CD4-positive, alpha-beta T cell (primary cell): Measurements from ENCODE around the gene TCF7L2. TPM values are rescaled to one million over a fixed set of nuclear protein-coding genes. Genes with fewer than 3 reads are reported as not detected.
A peak's percentile ranks its signal among the peaks of the same experiment; 100 is the strongest.

Source experiments
- ATAC-seq: fragments of 200-7000 bp; cut with Tn5 transposase; one replicate; pipeline ENCODE4 v1.10.0; 2022; ENCODE audit warnings: mild to moderate bottlenecking; ENCODE audit not compliant: poor library complexity
- CTCF ChIA-PET: fragments of 350-600 bp; sonication (Branson Sonifier 250); formaldehyde crosslinking; loops from one replicate; lab custom pipeline; 2021; ENCODE audit warnings: antibody characterized with exemption, inconsistent platforms; lab: Charles Lee
- POLR2A ChIA-PET: fragments of 350-600 bp; sonication (Branson Sonifier 250); formaldehyde crosslinking; loops from one replicate; lab custom pipeline; 2021; ENCODE audit warnings: antibody characterized with exemption, inconsistent platforms; lab: Charles Lee
- DNase-seq, 14 experiments: peaks; one replicate each; pipeline ENCODE4 v3.0.0-alpha.2; 2013 to 2020; ENCODE audit warnings: mixed read lengths in 2 of 14
- H3K27ac ChIP-seq, 2 donors: one replicate each; pipeline versions ENCODE4 v1.5.1 to v1.7.0; 2013; ENCODE audit warnings: low read length in 2 of 2, low read depth in 1 of 2, mild to moderate bottlenecking in 1 of 2
- H3K27me3 ChIP-seq, 2 experiments: 1 replicate in 1 of 2; 2 replicates in 1 of 2; pipeline versions ENCODE4 v1.6.1 to v1.7.0; 2013; ENCODE audit warnings: low read length in 2 of 2, control low read depth in 1 of 2, mild to moderate bottlenecking in 1 of 2, moderate library complexity in 1 of 2; ENCODE audit not compliant: insufficient read depth in 2 of 2, control insufficient read depth in 1 of 2
- H3K36me3 ChIP-seq: one replicate; pipeline ENCODE4 v1.6.1; 2013; ENCODE audit warnings: low read length, control low read depth; ENCODE audit not compliant: insufficient read depth
- H3K4me1 ChIP-seq: one replicate; pipeline ENCODE4 v1.6.1; 2013; ENCODE audit warnings: low read length, control low read depth; ENCODE audit not compliant: insufficient read depth
- H3K4me3 ChIP-seq: one replicate; pipeline ENCODE4 v1.5.1; 2013; ENCODE audit warnings: mild to moderate bottlenecking, low read length, moderate library complexity
- H3K9me3 ChIP-seq, 2 experiments: 1 replicate in 1 of 2; 2 replicates in 1 of 2; pipeline versions ENCODE4 v1.6.1 to v1.7.0; 2013; ENCODE audit warnings: low read length in 2 of 2, mild to moderate bottlenecking in 2 of 2, control low read depth in 1 of 2, moderate library complexity in 1 of 2; ENCODE audit not compliant: control insufficient read depth in 1 of 2, insufficient read depth in 1 of 2
- H3K27ac Mint-ChIP-seq: one replicate; pipeline ENCODE4 v1.8.0; 2020; ENCODE audit warnings: mixed read lengths
- H3K27me3 Mint-ChIP-seq: one replicate; pipeline ENCODE4 v1.8.0; 2021; ENCODE audit warnings: mixed read lengths
- H3K36me3 Mint-ChIP-seq: one replicate; pipeline ENCODE4 v1.8.0; 2021; ENCODE audit warnings: low read depth, mixed read lengths
- H3K4me1 Mint-ChIP-seq: one replicate; pipeline ENCODE4 v1.8.0; 2021; ENCODE audit warnings: low read depth, mixed read lengths
- H3K4me3 Mint-ChIP-seq: one replicate; pipeline ENCODE4 v1.8.0; 2020; ENCODE audit warnings: mild to moderate bottlenecking, mixed read lengths
- H3K9me3 Mint-ChIP-seq: one replicate; pipeline ENCODE4 v1.8.0; 2020; ENCODE audit warnings: mixed read lengths
- CTCF ChIP-seq: fragments of 200-600 bp; IDR thresholded peaks from one replicate; pipeline ENCODE4 v1.8.0; 2022; ENCODE audit warnings: antibody characterized with exemption, mild to moderate bottlenecking
- intact Hi-C, 2 experiments: fragments of 100-400 bp; cut with DNase I in 1 of 2; cut with micrococcal nuclease in 1 of 2; formaldehyde crosslinking; loops; one replicate each; pipeline versions ENCODE4 v1.15.1 to v1.9.0; 2023 to 2025; cut with DNase I, micrococcal nuclease
- total RNA-seq, 174 experiments: library from RNA in 2 of 174; stranded (reverse) in 2 of 174; gene quantifications; one replicate each; pipeline ENCODE4 v1.2.3 and lab custom pipeline; 2021 to 2026

The TCF7L2 gene
- total RNA-seq, 2 experiments from 2014 or later: 4.2 to 4.4 TPM

- H3K27me3 ChIP-seq: no peaks in the 10 kb centered on the region
- H3K4me1 ChIP-seq: no peaks in the 10 kb centered on the region
- Mint-ChIP-seq H3K27ac (no peak overlapping the region), H3K4me1 (no peaks in the 10 kb centered on the region), H3K27me3 (no peaks in the 10 kb centered on the region), H3K36me3 (peaks cover 18% of the 10 kb centered on the region), H3K4me3 (no peak overlapping the region), H3K9me3 (no peaks in the 10 kb centered on the region)
- intact Hi-C loops: no loop called here
- CTCF ChIA-PET: no interaction called here
- POLR2A ChIA-PET: no interaction called here
- H3K9me3 ChIP-seq: no peaks in the 10 kb centered on the region
- no peak overlapping the region for H3K27ac ChIP-seq
- no peak for ATAC-seq
- no peaks in the 10 kb centered on the region for H3K36me3 ChIP-seq
- H3K4me3 ChIP-seq: no peak overlapping the region
- DNase-seq: peak in 2 of 14 experiments; percentile 38 to 52
- no peak for TF ChIP-seq CTCF
Observed at GRCh38 chr10:113153493-113154102, 203.6 kb downstream of the TCF7L2 start.

DNA sequence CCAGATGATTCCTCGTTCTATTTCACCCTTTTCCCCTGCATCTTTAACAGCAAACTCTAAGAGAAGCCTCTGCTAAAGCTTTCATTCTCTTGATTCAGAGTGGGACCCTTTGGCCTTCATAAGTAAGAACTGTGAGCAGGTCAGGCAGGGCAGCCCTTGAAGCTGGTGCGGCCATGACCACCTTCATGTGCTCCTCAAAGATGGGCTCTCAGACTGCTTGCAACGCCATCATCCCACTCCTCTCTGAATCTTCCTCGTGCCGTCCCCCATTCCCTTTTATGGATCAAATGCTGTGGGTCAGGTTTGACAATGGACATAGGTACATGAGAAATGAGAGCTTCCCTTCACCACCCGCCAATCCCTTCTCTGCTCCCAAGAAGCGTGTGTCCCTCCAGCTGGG, 207.4 kb downstream of the TCF7L2 start:
- Histone ChIP-seq H3K36me3 (no peaks in the 10 kb centered on the region), H3K27ac (no peak overlapping the region), H3K9me3 (no peaks in the 10 kb centered on the region), H3K4me1 (no peaks in the 10 kb centered on the region), H3K4me3 (no peak overlapping the region), H3K27me3 (no peaks in the 10 kb centered on the region)
- DNase-seq (no peak), ATAC-seq (no peak)
- Mint-ChIP-seq H3K36me3 (peaks cover 15% of the 10 kb centered on the region), H3K9me3 (no peaks in the 10 kb centered on the region), H3K4me3 (no peak overlapping the region), H3K27ac (no peak overlapping the region), H3K4me1 (no peaks in the 10 kb centered on the region), H3K27me3 (no peaks in the 10 kb centered on the region)
- POLR2A ChIA-PET: no interaction called here
- TF ChIP-seq CTCF: no peak
- CTCF ChIA-PET: no interaction called here
- intact Hi-C loops: no loop called here

- ATAC-seq: no peak
- POLR2A ChIA-PET: no interaction called here
- CTCF ChIA-PET: no interaction called here
Observed at GRCh38 chr10:113158183-113158582, 208.1 kb downstream of the TCF7L2 start.

More at GRCh38 chr10:113158183-113158582, 208.1 kb downstream of the TCF7L2 start:
- no peaks in the 10 kb centered on the region for H3K27me3 Mint-ChIP-seq
- H3K9me3 Mint-ChIP-seq: no peaks in the 10 kb centered on the region
- no peak overlapping the region for H3K4me3 ChIP-seq
- no peak for TF ChIP-seq CTCF
- no peak overlapping the region for H3K4me3 Mint-ChIP-seq
- no peak for DNase-seq
- no peak overlapping the region for H3K27ac Mint-ChIP-seq
- H3K4me1 Mint-ChIP-seq: no peaks in the 10 kb centered on the region
- H3K9me3 ChIP-seq: no peaks in the 10 kb centered on the region
- no peaks in the 10 kb centered on the region for H3K27me3 ChIP-seq
- peaks cover 11% of the 10 kb centered on the region for H3K36me3 Mint-ChIP-seq
- H3K36me3 ChIP-seq: no peaks in the 10 kb centered on the region
- intact Hi-C loops: no loop called here
- H3K27ac ChIP-seq: no peak overlapping the region
- no peaks in the 10 kb centered on the region for H3K4me1 ChIP-seq
